ENCODE measurements around the gene SEPTIN10. TPM values are rescaled to one million over a fixed set of nuclear protein-coding genes. Genes with fewer than 3 reads are reported as not detected.

Gene SEPTIN10
- total RNA-seq, 1 experiment from 2014 or later: 100.0 TPM

- H3K4me1 ChIP-seq (ENCODE audit: control insufficient read depth, insufficient read depth, low read length): no peaks in the 10 kb centered on the region; the same call in 1 of the 2 replicates
- H3K4me3 ChIP-seq (ENCODE audit: low read depth in 2 of 2, low read length in 2 of 2): no peak overlapping the region
- DNase-seq (ENCODE audit: low read depth, low spot score): no peak
- no peaks in the 10 kb centered on the region for H3K36me3 ChIP-seq (ENCODE audit: control insufficient read depth, insufficient read depth, low read length)
- POLR2A ChIA-PET: interaction anchor here (0.6 kb wide), 1 partner anchor 9 kb away, joined by 4 read pairs; the partner anchor contains the start of genes SEPTIN10 and SOWAHC
- no peaks in the 10 kb centered on the region for H3K9me3 ChIP-seq (ENCODE audit: control insufficient read depth, insufficient read depth, low read depth, low read length)
- no peak for ATAC-seq
- no peaks in the 10 kb centered on the region for H3K27me3 ChIP-seq (ENCODE audit: control insufficient read depth, insufficient read depth, low read length)
- H3K27ac ChIP-seq (ENCODE audit: low read length): no peak overlapping the region
- intact Hi-C loops (cut with micrococcal nuclease; ENCODE audit: unreplicated experiment): no loop called here
- CTCF ChIA-PET: no interaction called here
- in situ Hi-C loops (cut with HindIII; ENCODE audit: low pct_unique_long_range_greater_than_20kb, low sequenced_read_pairs): no loop called here
- no peak for TF ChIP-seq SIN3A (IDR thresholded peaks at IDR 0.05; ENCODE audit: borderline replicate concordance, insufficient read depth, low read depth, low read length)
- TF ChIP-seq REST (IDR thresholded peaks at IDR 0.05; ENCODE audit: insufficient read depth in 1 of 2, low read depth in 2 of 2, low read length in 1 of 2): no peak
- TF ChIP-seq CTCF (IDR thresholded peaks at IDR 0.05): no peak
- TF ChIP-seq TCF7L2 (IDR thresholded peaks at IDR 0.05; ENCODE audit: low read depth, low read length): no peak
- no peak for TF ChIP-seq POLR2AphosphoS5 (IDR thresholded peaks at IDR 0.05; ENCODE audit: low read depth, low read length)
- no TSS peak for BruUV-seq (replicated peaks)
These were observed 9.5 kb upstream of the SEPTIN10 start for GRCh38 chr2:109623297-109623696.

GRCh38 chr2:109619032-109619615, 5.4 kb upstream of the SEPTIN10 start:
- intact Hi-C loops (cut with micrococcal nuclease; ENCODE audit: unreplicated experiment) (loop anchor here (5.0 to 10.0 kb wide), 2 partner anchors 43 to 96 kb away; no protein-coding TSS in a partner anchor), in situ Hi-C loops (cut with HindIII; ENCODE audit: low pct_unique_long_range_greater_than_20kb, low sequenced_read_pairs) (no loop called here)
- CTCF ChIA-PET: no interaction called here
- no peaks in the 10 kb centered on the region for H3K9me3 ChIP-seq (ENCODE audit: control insufficient read depth, insufficient read depth, low read depth, low read length)
- DNase-seq (ENCODE audit: low read depth, low spot score): no peak
- BruUV-seq (replicated peaks): no TSS peak
- H3K27ac ChIP-seq (ENCODE audit: low read length): no peak overlapping the region
- no peaks in the 10 kb centered on the region; the same call in 1 of the 2 replicates for H3K36me3 ChIP-seq (ENCODE audit: control insufficient read depth, insufficient read depth, low read length)
- no peak overlapping the region for H3K4me3 ChIP-seq (ENCODE audit: low read depth in 2 of 2, low read length in 2 of 2)
- ATAC-seq: no peak
- peaks cover 10% of the 10 kb centered on the region; the same call in 1 of the 2 replicates for H3K4me1 ChIP-seq (ENCODE audit: control insufficient read depth, insufficient read depth, low read length)
- POLR2A ChIA-PET: interaction anchor here (0.6 kb wide), 1 partner anchor 603 kb away, joined by 4 read pairs; no protein-coding TSS in a partner anchor
- no peaks in the 10 kb centered on the region for H3K27me3 ChIP-seq (ENCODE audit: control insufficient read depth, insufficient read depth, low read length)
- no peak for TF ChIP-seq SIN3A (IDR thresholded peaks at IDR 0.05; ENCODE audit: borderline replicate concordance, insufficient read depth, low read depth, low read length)
- no peak for TF ChIP-seq POLR2AphosphoS5 (IDR thresholded peaks at IDR 0.05; ENCODE audit: low read depth, low read length)
- no peak for TF ChIP-seq CTCF (IDR thresholded peaks at IDR 0.05)
- TF ChIP-seq TCF7L2 (IDR thresholded peaks at IDR 0.05; ENCODE audit: low read depth, low read length): no peak
- no peak for TF ChIP-seq REST (IDR thresholded peaks at IDR 0.05; ENCODE audit: insufficient read depth in 1 of 2, low read depth in 2 of 2, low read length in 1 of 2)
